Left cardiac atrium (tissue), 4 donors: Measurements from ENCODE around the gene LINGO3. TPM values are rescaled to one million over a fixed set of nuclear protein-coding genes. Genes with fewer than 3 reads are reported as not detected.
A peak's percentile ranks its signal among the peaks of the same experiment; 100 is the strongest.

Source experiments
- ATAC-seq, 2 donors: fragments of 200-7000 bp; cut with Tn5 transposase; one replicate each; pipeline ENCODE4 v1.9.1; 2020; ENCODE audit warnings: mild to moderate bottlenecking in 2 of 2, moderate library complexity in 2 of 2
- DNase-seq: peaks from one replicate; pipeline ENCODE4 v3.0.0-alpha.2; 2020
- intact Hi-C, 2 donors: fragments of 100-400 bp; cut with DNase I; formaldehyde crosslinking; loops; one replicate each; pipeline versions ENCODE4 v1.14.1 to v1.15.1; 2022 to 2023
- total RNA-seq, 2 donors: library from RNA; stranded (reverse); fragmentation: NEBNext Ultra II Directional; extraction: Animal tissue kit (Norgen Biotek cat#: 25700); gene quantifications; one replicate each; pipeline ENCODE4 v1.2.1, GENCODE V29; 2021
- donor health status: DM: no; HTN: yes; CAD: no.
- donor health status: DM: no; HTN: yes; CAD: no; lungs with severe emphysema.
- donor health status: DM: yes; HTN: yes; CAD: no.
- donor health status: Dilated cardiomyopathy.

LINGO3 gene
- total RNA-seq, 2 donors from 2014 or later = not detected

- no peak for ATAC-seq
- intact Hi-C loops = no loop called here
- DNase-seq = no peak
Observed at GRCh38 chr19:2340496-2341243, 32.7 kb upstream of the LINGO3 start.

DNA sequence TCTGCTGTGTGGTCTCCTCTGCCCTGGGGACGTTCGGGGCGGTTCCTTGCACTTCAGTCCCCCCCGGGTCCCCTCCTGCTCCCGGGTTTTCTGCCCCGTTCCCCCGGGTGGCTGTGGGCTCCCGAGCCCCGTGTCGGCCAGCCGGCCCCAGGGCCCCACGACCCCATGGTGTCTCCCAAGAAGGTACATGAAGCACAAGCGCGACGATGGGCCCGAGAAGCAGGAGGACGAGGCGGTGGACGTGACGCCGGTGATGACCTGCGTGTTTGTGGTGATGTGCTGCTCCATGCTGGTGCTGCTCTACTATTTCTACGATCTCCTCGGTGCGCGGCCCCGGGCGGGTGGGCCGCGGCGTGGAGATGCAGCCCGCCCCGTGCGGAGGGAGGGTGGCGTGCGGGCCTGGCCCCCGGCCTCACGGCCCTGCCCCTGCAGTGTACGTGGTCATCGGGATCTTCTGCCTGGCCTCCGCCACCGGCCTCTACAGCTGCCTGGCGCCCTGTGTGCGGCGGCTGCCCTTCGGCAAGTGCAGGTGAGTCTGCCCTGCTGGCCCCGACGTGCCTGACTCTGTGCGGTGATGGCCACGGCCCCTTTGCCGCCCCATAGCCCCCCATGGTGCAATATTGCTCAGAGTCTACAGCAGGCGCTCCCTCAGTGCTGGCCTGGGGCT lies 31.8 kb upstream of the LINGO3 start:
- ATAC-seq (no peak), DNase-seq (no peak)
- intact Hi-C loops = no loop called here

DNA sequence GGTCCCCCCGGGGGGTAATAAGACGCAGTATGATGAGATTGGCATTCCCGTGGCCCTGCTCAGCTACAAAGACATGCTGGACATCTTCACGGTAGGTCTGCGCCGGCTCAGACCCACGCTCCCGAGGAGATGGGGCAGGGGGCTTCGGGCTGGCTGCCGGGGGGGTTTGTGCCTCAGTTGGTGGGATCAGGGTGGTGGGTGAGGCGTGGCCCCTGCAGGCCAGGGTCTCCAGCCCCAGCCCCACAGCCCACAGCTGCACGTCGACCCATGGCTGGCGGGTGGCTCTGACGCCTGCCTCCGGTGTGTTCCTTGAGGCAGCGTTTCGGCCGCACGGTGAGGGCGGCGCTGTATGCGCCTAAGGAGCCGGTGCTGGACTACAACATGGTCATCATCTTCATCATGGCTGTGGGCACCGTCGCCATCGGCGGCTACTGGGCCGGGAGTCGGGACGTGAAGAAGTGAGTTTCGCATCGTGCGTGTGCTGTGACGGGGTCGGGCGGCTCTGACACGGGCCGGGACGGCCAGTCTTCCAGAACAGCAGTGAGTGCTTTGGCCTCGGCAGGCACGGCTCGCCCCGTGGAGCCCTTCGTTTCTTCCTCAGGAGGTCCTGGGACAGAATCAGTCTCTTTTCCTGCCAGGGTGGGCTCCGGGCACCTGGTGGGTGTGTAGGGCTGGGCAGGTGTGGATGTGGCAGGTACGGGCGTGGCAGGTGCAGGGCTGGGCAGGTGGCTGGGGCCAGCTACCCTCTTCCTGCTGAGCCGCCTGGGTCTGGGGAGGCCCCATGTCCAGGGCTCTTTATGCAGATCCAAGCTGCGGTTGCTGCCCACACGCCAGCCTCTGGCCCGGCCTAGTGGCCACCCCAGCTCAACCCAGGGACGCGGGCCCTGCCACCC lies 31.0 kb upstream of the LINGO3 start:
- no peak for ATAC-seq
- no peak for DNase-seq
- intact Hi-C loops = no loop called here

DNA sequence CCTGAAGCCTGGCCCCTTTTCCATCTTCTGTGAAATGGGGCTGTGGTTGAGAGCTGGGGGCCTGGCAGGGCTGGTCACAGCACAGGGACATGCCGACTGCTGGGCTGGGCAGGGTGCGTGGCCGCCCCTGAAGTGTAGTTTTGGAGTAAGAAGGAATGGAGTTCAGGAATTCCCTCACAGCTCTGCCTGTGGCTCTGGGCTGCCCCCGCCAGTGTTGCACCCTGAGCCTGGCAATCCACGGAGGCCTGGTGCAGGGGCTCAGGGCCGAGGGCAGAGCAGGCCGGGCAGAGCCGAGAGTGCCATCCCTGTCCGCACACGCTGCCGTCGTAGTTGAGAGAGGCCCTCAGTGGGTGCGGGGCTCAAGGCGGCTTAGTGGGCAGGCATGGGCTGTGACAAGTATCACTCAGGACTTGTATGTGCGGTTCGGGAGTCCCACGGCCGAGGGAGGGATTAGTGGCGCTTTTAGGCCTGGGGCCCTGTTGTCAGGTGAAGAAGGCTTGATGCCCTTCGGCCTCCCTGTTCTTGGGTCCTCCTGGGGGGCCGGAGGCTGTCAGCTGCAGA lies 30.2 kb upstream of the LINGO3 start:
- no peak for ATAC-seq
- DNase-seq = no peak
- intact Hi-C loops = no loop called here

DNA sequence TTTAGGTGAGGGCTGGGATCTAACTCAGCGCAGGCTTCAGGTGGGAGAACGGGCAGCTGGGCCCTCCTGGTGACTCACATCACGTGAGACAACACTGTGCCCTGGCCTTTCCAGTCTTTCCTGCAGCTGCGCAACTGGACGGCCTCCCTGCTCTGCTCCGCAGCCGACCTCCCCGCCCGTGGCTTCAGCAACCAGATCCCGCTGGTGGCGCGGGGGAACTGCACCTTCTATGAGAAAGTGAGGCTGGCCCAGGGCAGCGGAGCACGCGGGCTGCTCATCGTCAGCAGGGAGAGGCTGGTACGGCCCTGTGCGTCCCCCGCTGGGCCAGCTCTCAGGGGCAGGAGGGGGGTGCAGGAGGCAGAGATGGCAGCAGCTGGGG lies 29.4 kb upstream of the LINGO3 start:
- intact Hi-C loops = no loop called here
- DNase-seq = no peak
- ATAC-seq = peak; percentile 5 to 17

GRCh38 chr19:2336528-2337328 lies 28.8 kb upstream of the LINGO3 start:
- DNase-seq (no peak), ATAC-seq (no peak)
- intact Hi-C loops = no loop called here

GRCh38 chr19:2335848-2336247 lies 27.9 kb upstream of the LINGO3 start:
- ATAC-seq (no peak), DNase-seq (no peak)
- intact Hi-C loops = no loop called here

GRCh38 chr19:2334986-2335846 lies 27.3 kb upstream of the LINGO3 start:
- no peak for ATAC-seq
- no peak for DNase-seq
- intact Hi-C loops = no loop called here

- ATAC-seq = no peak
- intact Hi-C loops = no loop called here
- DNase-seq = no peak
Observed at GRCh38 chr19:2334426-2334825, 26.5 kb upstream of the LINGO3 start.

DNA sequence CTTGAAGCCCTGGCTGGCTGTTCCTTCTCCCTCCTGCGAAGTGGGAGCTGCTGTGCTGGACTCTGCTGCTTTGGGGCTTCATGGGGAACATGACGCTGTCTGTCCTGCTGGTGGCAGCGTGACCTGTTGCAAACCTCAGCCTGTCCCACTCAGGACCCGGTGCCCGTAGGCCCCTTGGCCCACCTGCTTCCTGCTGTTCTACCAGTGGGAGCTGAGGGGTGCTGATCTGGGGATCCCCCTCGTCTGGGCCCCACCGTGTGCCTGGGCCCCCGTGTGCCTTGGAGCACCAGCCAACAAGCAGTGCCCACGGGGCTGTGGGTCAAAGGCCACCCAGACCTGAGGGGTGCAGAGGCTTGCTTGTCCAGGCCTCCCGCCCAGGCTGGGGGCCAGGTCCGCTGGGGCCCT lies 25.9 kb upstream of the LINGO3 start:
- intact Hi-C loops = no loop called here
- ATAC-seq (no peak), DNase-seq (no peak)

DNA sequence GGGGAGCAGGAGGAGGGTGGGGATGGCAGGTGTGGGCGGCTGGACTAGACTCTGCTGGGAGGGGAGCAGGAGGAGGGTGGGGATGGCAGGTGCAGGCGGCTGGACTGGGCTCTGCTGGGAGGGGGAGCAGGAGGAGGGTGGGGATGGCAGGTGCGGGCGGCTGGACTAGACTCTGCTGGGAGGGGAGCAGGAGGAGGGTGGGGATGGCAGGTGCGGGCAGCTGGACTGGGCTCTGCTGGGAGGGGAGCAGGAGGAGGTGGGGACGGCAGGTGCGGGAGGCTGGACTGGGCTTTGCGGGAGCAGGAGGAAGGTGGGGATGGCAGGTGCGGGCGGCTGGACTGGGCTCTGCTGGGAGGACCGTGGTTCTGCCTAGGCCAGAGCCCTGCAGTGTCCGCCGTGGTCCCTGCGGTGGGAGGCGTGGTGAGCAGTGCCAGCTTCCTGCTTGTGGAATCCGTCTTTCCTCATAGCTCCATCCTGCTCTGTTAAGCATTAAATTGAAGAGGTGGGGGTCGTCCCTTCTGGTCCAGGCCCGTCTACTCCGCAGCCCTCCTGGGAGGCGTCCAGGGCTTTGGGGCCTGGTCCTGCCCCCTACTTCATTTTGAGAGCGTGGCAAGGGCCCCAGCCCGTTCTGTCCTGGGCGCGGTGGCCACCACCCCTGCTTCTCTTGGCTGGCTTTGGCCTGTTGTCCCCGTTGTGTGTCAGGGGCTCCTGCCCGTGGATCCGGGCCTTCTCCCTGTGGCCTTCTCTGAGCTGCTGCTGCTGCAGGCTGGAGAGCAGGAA lies 25.3 kb upstream of the LINGO3 start:
- intact Hi-C loops = no loop called here
- DNase-seq (no peak), ATAC-seq (no peak)

GRCh38 chr19:2332341-2333026 lies 24.5 kb upstream of the LINGO3 start:
- intact Hi-C loops = no loop called here
- ATAC-seq = no peak
- no peak for DNase-seq

DNA sequence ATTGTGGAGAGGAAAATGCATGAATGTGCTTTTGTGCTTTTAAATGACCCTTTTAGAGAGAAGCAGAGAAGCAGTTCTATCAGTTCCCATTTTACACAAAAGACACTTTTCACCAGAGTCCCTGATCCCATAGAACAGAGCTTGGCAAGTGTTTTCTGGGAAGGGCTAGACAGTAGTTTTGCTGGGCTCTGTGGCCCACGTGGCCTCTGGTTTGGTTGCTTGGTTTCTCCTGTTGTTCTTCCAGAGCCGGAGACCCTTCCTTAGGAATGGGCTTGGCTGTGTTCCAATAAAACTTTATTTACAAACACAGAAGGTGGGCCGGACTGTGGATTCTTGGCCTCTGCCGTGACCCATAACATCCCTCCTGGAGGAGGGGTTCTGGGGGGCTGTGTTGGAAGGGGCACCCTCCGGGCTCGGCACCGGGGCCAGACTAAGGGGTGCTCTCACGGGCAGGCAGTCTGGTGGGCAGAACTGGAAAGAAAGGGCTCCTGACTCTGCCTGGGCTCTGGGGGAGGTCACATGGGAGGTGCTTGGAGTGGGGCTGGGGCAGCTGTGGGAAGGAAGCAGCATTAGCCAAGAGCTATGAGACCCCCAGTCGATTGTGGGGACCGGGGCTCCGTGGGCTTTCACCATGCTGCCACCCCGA lies 23.8 kb upstream of the LINGO3 start:
- ATAC-seq (no peak), DNase-seq (no peak)
- intact Hi-C loops = no loop called here

DNA sequence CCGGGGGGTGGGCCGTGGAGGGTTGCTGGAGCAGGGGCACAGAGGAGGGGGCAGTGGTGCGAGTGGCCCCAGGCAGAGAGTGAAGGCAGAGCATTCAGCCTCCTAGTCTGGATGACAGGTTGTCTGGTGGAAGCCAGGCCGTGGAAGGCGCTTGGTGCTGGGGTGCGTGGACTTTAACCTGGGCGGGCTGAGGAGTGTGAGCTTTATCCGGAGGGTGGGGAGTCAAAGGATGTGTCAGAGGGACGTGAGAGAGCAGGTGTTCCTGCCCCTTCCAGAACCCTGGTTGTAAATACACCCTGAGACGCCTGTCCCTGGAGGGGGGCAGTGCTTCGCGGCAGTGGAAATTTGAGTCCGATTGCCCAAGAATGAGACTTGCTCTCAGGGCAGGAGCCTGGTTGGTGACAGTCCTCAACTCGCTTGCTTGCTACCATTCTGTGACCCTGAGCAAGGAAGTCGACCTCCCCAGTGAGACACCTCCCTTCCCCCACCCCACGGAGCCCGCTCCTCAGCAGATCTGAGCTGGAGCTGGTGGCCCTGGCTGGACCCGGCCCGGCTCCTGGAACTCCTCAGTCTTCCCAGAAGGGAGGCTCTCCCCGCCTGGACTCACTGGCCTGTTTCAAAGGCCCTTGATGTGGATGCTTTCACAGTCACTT lies 22.8 kb upstream of the LINGO3 start:
- intact Hi-C loops = no loop called here
- no peak for DNase-seq
- no peak for ATAC-seq

GRCh38 chr19:2330255-2330631 lies 22.3 kb upstream of the LINGO3 start:
- intact Hi-C loops = no loop called here
- ATAC-seq (no peak), DNase-seq (no peak)

DNA sequence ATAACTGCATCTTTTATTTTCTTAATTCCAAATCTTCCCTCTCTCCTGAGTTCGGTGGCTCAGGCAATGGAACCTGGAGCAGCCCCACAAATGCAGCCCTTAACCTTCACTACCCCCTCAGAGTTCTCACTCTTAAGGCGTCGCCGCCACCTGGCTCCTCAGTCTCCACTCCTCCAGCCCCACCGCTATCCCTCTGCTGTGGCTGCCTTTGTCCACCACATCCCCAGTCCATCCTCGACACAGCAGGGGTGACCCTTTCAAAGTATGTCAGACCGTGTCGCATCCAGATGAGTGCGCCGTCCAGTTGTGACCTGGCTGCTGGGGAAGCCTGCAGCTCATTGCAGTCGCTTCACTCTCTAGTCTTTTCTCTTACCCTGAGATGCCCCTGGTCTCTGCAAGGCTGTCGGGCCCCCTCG lies 21.6 kb upstream of the LINGO3 start:
- intact Hi-C loops = no loop called here
- DNase-seq = no peak
- ATAC-seq = no peak
